Stimulated activated CD4-positive, alpha-beta T cell treated with anti-CD3 and anti-CD28 coated beads, Interleukin-1b, Interleukin-23, amount 100 ng/mL, for 4 hours (primary cell): Measurements from ENCODE around the gene PTPRR.

Experiments used
- DNase-seq, 2 donors: peaks; one replicate each; pipeline ENCODE4 v3.0.0-alpha.2; 2020; ENCODE audit warnings: low read depth in 2 of 2

The PTPRR gene

DNA sequence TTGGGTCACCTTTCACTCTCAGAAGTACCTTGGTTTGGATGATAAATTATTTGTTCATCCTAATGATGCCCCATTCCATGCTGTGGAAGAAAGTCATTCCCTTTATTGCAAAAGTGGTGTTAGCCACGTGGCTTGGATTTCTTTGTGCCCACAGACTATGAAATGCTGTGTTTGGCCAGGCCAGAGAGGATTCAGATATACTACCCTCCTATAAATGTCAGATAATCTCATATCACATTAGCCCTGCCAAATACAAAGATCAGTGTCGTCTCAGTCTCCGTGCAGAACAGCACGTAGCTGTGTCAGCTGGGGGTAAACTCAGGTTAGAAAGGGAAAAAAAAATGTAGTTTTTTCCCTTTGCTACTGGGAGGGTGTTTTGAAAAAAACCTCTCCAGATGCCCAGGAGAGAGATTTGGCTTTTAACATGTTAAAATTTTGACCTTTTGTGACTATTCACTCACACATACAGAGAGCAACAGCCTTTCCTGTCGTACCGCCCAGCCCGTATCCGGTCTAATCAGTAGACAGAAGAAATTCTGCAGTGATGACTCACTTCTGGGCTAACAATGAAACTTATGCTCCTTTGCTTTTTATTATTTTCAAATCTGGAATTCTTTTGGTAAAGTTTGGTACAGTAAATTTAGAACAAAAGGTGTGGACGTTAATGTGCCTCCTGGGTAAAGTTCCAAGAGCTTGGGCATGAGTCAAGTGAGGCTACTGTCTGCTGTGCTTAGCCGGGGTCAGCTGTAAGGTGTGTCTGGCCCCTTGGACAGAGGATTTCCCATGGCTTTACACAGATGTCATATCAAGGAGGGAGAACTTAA lies 274.8 kb downstream of the PTPRR start:
- DNase-seq = no peak

DNA sequence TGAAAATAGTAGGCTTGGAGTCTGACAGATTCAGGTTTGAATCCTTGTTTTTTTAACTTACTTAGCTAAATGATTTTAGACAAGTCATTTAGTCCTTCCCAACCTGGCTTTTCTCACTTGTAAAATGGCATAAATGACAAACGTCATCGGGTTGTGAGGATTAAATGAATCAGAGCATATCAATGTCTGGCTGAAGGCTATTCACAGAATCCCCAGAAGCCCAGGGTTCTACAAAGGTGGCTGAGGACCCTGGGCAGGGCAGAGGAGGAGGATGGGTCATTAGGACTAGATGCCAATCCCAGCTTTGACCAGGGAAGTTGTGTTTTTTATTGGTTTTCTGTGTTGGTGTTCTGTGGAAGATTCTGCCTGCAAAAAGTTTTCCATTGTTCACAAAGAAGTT lies 275.7 kb downstream of the PTPRR start:
- DNase-seq = no peak

DNA sequence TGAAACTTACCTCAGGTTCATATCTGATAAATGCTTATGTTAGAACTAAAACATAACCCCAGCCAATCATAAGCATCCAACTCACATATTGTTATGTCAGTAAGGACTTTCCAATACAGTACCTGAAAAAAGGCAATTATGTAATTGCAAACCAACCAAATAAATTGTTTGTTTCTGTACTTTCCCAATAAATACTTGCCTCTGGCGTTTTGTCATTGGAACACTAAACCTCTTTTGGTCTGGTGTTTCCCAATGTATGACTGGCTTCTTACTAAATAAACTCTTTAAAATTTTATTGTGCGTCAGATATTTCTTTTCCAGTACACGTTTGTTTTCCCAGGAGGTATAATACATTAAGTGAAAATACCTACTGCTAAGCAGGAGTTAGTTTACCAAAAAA lies 276.6 kb downstream of the PTPRR start:
- DNase-seq = no peak

DNA sequence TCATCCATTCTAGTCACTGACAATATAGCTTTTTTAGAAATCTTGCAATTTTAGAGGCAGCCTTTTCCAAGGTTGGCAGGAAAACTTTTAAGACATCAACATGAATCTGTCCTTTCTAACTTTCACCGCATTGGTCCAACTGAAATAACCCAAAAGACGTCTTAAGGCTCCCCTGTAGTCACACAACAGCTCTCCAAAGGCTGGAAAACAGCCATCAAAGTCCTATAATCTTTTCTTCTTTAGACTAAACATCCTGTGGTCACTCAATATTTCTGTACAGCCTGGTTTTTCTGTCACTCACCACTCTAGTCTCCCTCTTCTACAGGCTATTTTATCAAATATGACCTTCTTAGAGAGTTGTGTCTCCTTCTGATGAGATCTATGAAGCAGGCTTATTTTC lies 278.8 kb downstream of the PTPRR start:
- no peak for DNase-seq

DNA sequence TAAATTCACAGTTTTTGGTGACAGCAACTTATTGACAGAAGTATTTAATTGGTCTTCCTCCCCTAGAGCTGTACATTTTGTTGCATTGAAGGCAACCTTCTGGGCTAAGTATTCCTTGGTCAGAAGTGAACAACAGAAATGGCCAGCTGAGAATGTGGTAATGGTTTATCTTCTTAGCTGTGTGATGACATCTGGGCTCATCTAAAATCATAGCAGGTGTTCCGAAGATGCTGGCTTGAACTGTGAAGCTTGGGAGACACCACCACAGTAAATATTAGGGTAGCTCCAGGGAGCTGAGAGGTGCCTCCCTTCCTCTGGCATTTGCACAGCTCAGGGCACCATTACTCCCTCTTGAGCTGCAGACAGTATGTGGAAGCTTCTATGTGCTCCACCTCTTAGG lies 279.6 kb downstream of the PTPRR start:
- DNase-seq = no peak

DNA sequence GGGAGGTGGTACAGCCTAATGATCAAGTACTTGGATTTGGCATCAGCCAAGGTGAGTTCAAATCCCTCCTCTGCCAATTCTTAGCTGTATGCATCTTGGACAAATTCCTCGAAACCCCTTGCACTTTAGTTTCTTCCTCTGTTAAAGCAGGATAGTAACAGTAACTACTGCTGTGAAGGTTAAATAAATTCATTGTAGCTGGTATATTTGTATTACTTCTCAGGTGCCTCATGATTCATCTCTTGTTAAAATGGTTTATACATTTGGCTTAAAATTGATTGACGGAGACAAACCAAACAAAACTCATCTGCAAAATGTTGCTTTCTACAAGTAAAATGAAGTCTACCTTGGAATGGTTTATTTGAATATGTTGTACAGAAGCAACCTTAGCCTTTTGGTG lies 281.0 kb downstream of the PTPRR start:
- DNase-seq = no peak

DNA sequence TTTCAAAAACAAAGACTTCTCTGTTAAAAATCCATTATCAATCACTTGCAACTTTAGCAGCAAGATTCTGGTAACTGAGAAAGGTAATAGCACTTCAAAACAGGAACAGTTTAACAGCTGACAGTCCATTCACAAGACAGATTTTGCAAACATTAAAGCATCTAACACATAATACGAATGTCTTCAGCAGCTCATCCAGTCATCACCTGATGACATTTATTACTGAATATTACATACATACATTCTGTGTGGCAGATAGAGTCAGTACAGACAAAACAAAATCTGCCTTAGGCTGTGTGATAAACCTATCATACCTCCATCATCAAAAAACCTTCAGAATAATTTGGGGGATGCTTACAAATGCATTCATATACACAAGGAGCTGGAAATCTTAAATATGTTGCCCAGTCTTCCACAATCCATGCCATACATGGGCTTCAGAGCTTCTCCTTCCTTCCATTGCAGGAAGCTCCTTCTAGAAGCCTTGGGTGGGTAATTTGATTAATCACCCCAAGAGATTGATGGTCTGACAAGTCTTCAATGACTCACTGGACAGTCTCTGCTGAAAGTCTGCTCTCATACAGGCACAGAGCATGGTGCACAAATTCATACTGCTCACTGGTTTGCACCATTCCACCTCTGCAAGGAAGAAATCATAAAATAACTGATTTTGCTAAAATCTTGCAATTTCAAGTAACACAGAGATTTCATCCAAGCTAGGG lies 281.7 kb downstream of the PTPRR start:
- no peak for DNase-seq

DNA sequence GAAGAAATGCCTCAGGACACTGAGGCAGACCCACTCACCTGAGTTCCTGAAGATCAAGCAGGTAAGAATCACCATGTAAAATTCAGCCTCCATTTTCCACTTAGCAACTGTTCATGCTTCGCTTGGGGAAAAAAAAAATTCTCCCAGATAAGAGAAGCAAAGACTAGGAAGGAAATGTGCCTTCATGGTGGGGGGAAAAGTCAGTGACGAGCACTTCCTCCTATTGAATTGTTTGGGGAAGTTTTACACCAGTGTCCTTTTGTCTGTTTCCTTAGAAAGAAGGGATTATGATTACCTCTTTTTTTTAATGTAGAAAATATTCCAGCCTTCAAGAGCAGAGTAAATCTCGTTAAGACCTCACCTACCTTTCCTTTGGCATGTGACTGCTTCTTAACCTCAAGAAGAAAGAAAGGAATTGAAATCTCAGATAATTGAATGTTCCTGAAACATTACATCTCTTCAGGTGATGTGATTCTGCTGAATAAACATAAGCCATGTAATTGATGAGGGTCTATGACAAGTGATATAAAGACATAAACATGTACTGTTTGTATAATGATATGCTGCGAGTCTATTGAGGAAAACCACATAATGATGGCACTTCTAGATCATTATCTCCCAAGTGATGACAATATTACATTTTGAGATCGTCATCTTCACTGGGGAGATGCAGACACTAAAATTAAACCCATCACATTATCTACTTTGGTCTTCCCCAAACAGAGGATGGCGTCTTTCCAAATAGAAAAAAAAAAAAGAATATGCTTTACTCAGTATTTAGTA lies 283.0 kb downstream of the PTPRR start, which contains the start of gene PTPRB:
TSS of gene PTPRB (minus strand) at position 127 of the 783 bp plus-strand sequence. CDS start at position 93, 34 bp downstream.
- DNase-seq = no peak

DNA sequence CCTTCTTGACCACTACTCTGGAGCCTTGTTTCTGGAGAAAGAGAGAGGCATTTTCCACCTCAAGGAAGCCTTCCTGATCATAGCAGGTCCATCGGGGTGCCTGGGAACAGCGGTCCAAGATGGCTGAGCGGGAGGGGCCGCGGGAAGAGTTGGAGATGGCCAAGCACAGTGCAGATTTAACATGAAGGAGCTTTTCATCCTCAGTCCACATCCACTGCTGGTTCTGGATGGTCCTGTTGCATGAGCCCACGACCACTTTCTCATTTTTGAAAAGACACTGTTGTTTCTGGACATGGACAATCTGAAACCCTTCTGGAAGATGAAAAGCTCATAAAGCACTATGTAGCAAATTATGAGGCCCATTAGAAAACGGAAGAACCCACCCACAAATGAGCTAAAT lies 284.8 kb downstream of the PTPRR start:
- no peak for DNase-seq

DNA sequence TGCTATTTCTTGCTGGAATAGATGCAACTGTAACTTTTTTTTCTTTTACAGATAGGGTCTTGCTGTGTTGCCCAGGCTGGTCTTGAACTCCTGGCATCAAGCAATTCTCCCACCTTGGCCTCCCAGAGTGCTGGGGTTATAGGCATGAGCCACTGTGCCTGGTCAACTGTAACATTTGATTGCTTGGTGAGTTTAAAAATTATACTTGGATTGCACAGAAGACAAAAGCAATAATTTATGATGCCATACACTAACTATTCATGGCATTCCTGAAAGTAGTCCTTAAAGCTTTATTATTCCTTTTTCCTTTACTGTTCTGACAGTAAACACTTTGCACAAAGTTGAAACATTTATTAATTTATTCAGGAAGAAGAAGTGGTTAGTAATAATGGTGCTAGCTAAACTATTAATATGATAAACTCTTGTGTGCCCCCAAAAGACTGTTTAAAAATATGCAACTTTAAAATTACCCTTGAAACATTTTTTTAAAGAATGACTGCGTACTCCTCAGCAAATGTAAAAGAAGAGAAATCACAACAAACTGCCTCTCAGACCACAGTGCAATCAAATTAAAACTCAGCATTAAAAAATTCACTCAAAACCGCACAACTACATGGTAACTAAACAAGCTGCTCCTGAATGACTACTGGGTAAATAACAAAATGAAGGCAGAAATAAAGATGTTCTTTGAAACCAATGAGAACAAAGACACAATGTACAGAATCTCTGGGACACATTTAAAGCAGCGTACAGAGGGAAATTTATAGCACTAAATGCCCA lies 291.6 kb downstream of the PTPRR start:
- DNase-seq = no peak

DNA sequence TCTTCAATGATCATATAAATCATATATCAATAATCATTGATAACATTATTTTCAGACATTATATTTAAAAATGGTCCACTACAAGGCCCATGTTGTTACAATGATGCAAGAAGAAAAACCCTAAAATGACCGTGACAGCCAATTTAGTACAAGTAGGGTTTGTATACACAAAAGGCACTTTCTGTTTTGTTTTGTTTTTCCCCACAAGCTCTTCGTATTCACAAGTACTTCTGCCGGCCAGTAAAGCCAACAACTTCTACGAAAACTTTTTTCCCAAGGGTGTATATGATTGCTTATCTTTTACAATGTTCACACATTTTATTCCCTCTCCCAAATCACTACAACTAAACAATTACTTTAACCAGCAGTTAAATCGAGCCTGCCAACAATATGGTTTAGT lies 292.9 kb downstream of the PTPRR start:
- no peak for DNase-seq

DNA sequence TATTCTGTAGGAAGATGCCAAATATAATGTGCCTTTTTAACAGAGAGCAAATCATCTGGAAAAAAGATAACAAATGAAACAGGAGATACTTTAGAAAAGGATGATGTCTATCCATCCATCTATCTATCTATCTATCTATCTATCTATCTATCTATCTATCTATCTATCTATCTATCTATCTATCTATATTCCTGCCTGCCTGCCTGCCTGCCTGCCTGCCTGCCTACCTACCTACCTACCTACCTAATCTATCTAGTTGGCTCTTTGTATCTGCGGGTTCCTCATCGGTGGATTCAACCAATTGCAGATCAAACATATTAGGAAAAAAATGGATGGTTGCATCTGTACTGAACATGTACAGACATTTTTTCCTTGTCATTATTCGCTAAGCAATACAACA lies 294.4 kb downstream of the PTPRR start:
- DNase-seq = no peak

DNA sequence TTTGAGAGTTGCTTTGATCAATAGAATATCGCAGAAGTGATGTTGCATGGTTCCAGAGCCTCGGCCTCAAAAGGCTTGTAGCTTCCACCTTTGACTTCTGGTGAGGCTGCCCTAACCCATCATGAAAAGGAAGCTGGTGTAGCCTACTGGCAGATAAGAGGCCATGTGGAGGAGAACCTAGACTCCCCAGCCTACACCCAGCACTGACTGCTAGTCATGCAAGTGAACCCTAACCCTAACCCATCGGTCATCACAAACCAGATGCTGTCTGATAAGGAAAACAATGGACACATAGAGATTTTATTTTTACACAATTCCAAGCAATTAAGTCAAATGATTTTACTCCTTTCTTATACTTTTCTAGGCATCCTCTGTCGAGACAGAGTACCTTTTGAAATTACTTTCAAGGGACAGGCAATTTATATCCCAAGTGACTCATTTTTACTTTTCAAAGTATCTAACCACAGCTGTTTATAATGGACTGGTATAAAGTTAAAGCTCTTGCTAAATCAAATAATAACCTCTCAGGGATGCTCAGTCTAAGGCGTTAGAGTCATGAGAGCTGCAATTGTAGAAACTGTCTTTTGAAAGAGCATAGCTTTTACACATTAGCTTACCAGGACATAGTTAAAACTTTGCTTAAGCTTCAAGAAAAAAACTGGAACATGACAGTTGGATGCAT lies 300.9 kb downstream of the PTPRR start:
- no peak for DNase-seq

DNA sequence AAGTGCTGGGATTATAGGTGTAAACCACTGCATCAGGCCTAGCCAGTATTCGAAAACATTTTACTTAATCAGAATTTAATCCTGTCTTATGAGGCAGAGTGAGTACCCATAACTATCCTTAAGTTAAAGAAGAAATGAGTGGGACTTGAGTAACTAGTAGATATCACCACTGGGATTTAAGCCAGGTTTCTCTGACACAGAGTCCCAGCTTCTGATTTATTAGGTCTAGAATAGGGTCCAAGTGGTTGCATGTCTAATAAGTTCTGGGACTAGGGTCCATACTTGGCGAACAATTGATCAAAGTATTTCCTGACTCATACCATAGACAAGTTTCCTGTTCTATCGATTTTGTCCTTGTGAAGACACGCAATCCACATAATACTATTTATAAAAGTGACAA lies 302.2 kb downstream of the PTPRR start:
- no peak for DNase-seq

DNA sequence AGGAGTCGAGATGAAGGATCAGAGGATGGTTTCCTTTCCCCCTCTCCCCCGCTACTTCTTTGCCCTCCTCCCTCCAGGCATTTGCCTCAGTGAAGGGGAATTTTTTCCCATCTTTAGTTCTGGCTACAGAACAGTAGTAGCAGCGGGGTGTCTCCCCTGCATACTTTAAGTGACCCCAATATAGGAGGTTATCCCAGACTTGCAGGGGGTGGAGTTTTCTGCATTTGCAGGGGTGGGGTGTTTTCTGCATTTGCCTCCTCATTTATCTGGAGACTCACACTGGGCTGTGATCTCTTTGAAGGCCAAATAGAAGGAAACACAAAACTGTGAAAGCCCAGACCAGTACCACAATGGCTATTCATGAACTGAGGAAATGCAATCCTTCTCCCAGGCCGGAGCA lies 303.1 kb downstream of the PTPRR start:
- no peak for DNase-seq

DNA sequence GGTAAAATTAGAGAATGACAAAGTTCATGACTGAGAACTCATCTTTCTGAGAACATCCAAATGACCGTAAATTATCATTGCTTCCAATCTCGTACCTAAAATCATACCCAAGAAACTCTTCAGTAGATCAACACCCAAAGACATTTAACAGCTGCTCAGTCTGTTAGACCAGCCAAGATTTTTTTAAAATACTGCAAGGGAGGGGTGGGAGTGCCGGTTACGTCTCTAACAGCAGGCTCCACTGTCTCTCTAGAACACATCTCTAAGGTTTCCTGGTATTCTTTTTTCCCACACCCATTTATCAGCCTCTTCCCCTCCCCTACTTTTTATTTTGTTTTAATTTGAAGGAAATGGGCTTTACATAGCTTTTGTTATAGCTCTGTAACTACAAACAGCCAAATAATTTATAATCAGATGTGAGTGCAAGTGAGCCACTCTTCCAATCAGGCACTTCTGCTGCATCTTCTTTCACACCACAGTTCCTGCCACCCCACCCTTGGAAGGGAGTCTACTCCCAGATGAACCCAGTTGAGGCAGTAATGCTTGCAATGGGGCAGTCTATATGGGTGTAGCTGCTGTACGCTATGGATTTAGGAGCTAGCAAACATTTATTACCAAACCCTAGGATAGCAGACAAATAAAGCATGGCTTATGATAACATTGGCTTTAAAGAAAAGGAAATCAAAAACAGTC lies 305.2 kb downstream of the PTPRR start:
- no peak for DNase-seq

DNA sequence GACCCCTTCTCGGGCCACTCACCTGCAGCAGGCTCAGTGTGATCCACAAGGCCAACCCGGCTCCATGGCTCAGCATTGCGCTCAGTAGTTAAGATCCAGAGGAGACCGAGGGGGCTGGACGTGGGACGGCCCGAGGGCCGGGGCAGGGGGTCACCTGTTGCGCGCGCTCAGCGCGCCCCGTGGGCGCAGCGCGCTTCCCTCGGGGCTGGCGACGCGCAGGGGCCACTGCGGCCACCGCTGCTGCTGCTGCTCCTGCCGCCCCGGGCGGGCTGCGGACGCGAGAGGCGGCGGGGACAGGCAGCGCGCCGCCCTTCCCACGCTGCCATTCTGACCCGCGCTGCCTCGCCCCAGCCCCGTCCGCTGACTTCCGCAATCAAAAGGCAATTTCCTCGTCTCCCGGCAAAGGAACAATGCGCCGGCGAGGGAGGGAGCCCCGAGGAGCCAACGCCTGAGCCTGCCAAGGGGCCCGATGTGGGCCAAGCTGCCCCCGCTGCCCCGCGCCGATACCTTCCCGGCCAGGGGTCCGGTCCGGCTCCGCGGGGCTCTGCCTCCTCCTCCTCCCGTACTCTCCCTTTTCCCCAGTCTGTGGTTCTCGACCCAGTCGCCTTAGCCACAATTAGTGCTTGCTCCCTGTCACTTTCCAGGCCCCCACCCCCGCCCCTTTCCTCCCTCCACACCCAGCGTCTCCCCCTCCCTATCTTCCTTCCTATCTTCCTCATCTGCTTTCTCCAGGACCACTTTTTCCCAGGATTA lies 310.6 kb downstream of the PTPRR start:
- DNase-seq = no peak

DNA sequence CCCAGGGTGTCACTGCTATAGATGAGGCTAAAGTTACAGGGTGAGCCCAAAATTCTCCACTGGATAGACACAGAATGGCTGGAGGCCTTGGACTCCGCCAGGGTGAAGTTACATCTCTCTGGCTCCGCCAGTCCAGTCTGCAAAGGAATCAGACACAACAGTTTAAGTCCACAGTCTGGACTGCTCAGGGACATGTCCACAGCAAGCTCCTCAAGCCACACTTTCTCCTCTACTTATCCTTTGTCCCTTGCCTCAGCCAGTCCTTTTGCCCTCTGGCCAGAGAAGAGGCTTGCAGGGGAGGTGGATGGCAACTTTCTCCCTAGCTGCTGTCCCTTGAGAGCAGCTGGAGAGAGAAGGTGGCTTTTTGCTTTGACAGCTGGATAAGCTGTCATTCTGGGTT lies 311.3 kb downstream of the PTPRR start:
- DNase-seq = no peak

DNA sequence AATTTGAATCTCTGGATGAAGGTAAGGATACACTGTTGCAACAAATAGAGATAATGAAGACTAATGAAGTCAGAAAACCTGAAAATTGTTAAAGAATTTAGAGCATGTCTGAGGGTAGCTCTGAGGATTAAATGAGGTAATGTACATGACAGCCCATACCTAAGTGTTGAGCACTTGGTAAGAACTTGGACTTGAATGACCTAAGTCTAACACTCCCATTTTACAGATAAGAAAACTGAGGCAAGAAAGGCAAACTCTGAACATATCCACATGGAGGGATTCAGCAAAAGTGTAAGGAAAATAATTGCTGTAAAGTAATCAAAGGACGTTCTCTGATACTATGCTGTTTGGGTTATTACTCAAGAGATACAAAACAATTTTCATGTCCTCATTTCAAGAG lies 312.4 kb downstream of the PTPRR start:
- no peak for DNase-seq

DNA sequence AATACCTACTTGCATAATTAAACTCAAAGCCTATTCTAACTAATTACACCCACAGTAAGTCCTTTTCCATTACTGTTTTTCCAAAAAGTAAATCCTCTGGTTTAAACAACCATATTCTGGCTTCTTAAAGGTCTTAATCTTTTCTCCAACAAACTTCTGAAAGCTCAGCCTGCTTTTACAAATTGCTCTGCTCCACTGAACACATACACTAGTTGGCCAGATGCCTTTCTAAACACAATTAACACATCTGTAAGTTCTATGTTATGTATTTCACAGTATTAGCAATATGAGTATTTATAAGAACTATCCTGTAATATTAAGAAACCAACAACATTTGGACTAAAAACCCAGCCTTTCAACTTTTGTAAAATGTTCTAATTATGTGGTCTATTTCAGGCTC lies 313.4 kb downstream of the PTPRR start:
- no peak for DNase-seq
